ENCODE results near the gene SLC44A4. TPM values are rescaled to one million over a fixed set of nuclear protein-coding genes. Genes with fewer than 3 reads are reported as not detected.
"Not testable (repeated sequence)": the region's sequence is repeated elsewhere in the genome, so short reads cannot be mapped to it uniquely, and the experiment has no call there.

SLC44A4 gene
- polyA plus RNA-seq, 12 donors, result 0.09 to 25.0 (median 0.23) TPM; not detected in 2

- DNase-seq, result no peak
Observed at GRCh38 chr6:31861150-31861549, 17.6 kb downstream of the SLC44A4 start.

GRCh38 chr6:31860349-31860748, 18.4 kb downstream of the SLC44A4 start:
- no peak for DNase-seq

- no peak for DNase-seq
Observed at GRCh38 chr6:31859923-31860322, 18.9 kb downstream of the SLC44A4 start.

GRCh38 chr6:31858707-31859106, 20.1 kb downstream of the SLC44A4 start:
- no peak for DNase-seq

- DNase-seq, result not testable (repeated sequence)
Observed at GRCh38 chr6:31857774-31858173, 21.0 kb downstream of the SLC44A4 start.

- DNase-seq, result not testable (repeated sequence)
Observed at GRCh38 chr6:31851980-31852718, 26.6 kb downstream of the SLC44A4 start.

GRCh38 chr6:31851485-31851832, 27.3 kb downstream of the SLC44A4 start:
- no peak for DNase-seq

GRCh38 chr6:31850765-31851484, 27.9 kb downstream of the SLC44A4 start:
- DNase-seq, result no peak

GRCh38 chr6:31847276-31847978, 31.4 kb downstream of the SLC44A4 start:
- DNase-seq, result no peak

GRCh38 chr6:31844507-31844906, 34.3 kb downstream of the SLC44A4 start:
- DNase-seq, result no peak

GRCh38 chr6:31842053-31842452, 36.7 kb downstream of the SLC44A4 start:
- no peak for DNase-seq

GRCh38 chr6:31839779-31840126, 39.0 kb downstream of the SLC44A4 start:
- not testable (repeated sequence) for DNase-seq

- DNase-seq, result no peak
Observed at GRCh38 chr6:31838968-31839367, 39.8 kb downstream of the SLC44A4 start.

- DNase-seq, result not testable (repeated sequence)
Observed at GRCh38 chr6:31838114-31838553, 40.7 kb downstream of the SLC44A4 start.

GRCh38 chr6:31837369-31838113, 41.3 kb downstream of the SLC44A4 start:
- no peak for DNase-seq

- DNase-seq, result no peak
Observed at GRCh38 chr6:31836474-31837368, 42.1 kb downstream of the SLC44A4 start.

- no peak for DNase-seq
Observed at GRCh38 chr6:31836047-31836473, 42.7 kb downstream of the SLC44A4 start.

- DNase-seq, result peak; percentile 93
Observed at GRCh38 chr6:31834367-31835250, 44.2 kb downstream of the SLC44A4 start.

- DNase-seq, result no peak
Observed at GRCh38 chr6:31831350-31832215, 47.2 kb downstream of the SLC44A4 start.
